ENCODE data around the gene KATNAL2.
"Not testable (repeated sequence)": the region's sequence is repeated elsewhere in the genome, so short reads cannot be mapped to it uniquely, and the experiment has no call there.

The KATNAL2 gene

GRCh38 chr18:46939337-46939963 lies 22.0 kb downstream of the KATNAL2 start:
- DNase-seq = no peak

GRCh38 chr18:46939998-46940571 lies 22.7 kb downstream of the KATNAL2 start:
- DNase-seq = no peak

GRCh38 chr18:46942646-46943045 lies 25.2 kb downstream of the KATNAL2 start:
- no peak for DNase-seq

- DNase-seq = peak; percentile 14 to 88 (median 61)
Measured at GRCh38 chr18:46946656-46947282, 29.4 kb downstream of the KATNAL2 start.

- DNase-seq = no peak
Measured at GRCh38 chr18:46950064-46950656, 32.8 kb downstream of the KATNAL2 start.

- DNase-seq = no peak
Measured at GRCh38 chr18:46953195-46953594, 35.8 kb downstream of the KATNAL2 start.

- DNase-seq = no peak
Measured at GRCh38 chr18:46958209-46958608, 40.8 kb downstream of the KATNAL2 start.

GRCh38 chr18:46963656-46964578 lies 46.5 kb downstream of the KATNAL2 start:
- not testable (repeated sequence) for DNase-seq

- not testable (repeated sequence) for DNase-seq
Measured at GRCh38 chr18:46964579-46965293, 47.3 kb downstream of the KATNAL2 start.

- not testable (repeated sequence) for DNase-seq
Measured at GRCh38 chr18:46966266-46966665, 48.9 kb downstream of the KATNAL2 start.

GRCh38 chr18:46969551-46969950 lies 52.1 kb downstream of the KATNAL2 start:
- not testable (repeated sequence) for DNase-seq

GRCh38 chr18:47019870-47020269 lies 102.5 kb downstream of the KATNAL2 start:
- not testable (repeated sequence) for DNase-seq

GRCh38 chr18:47020757-47021156 lies 103.4 kb downstream of the KATNAL2 start:
- not testable (repeated sequence) for DNase-seq

- not testable (repeated sequence) for DNase-seq
Measured at GRCh38 chr18:47022821-47023220, 105.4 kb downstream of the KATNAL2 start.

GRCh38 chr18:47023769-47024465 lies 106.5 kb downstream of the KATNAL2 start:
- DNase-seq = not testable (repeated sequence)

- DNase-seq = not testable (repeated sequence)
Measured at GRCh38 chr18:47025557-47026174, 108.3 kb downstream of the KATNAL2 start.

GRCh38 chr18:47028738-47029137 lies 111.3 kb downstream of the KATNAL2 start:
- not testable (repeated sequence) for DNase-seq

- not testable (repeated sequence) for DNase-seq
Measured at GRCh38 chr18:47029684-47030353, 112.4 kb downstream of the KATNAL2 start.

- not testable (repeated sequence) for DNase-seq
Measured at GRCh38 chr18:47030887-47031286, 113.5 kb downstream of the KATNAL2 start.

Measured in hypothalamus (tissue), 51 donors.